ENCODE data around the gene IL25. TPM values are rescaled to one million over a fixed set of nuclear protein-coding genes. Genes with fewer than 3 reads are reported as not detected.

The IL25 gene
- total and polyA plus RNA-seq, 2 of the 8 experiments (the other 6 are each of a cell fraction or from before 2014, with no cell fraction given), result not detected

DNA sequence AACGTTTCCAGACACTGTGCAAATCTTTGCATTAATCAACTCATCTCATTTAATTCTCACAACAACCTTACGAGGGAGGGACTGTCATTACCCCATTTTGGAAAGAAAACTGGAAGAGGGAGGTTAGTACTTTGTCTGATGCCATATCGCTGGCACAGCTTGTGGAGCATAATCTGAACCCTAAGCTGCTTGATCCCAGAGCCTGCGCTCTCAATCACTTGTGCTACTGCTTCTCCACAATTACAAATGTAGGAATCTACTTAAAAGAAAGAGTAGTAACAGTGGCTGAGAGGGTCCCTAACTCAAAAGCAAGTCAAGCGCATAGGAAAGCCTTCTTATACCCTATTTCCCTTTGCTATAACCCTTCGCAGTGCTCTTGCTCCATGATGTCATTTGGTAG, 10.8 kb upstream of the IL25 start:
- Histone ChIP-seq H2AK5ac (ENCODE audit: low read depth, low read length) (no peak overlapping the region), H3K4me1 (replicated peaks in 1 of 4; ENCODE audit: control insufficient read depth in 3 of 4, insufficient read depth in 4 of 4, low read length in 3 of 4) (peaks cover 0 to 17% (median 12%) of the 10 kb centered on the region in 4 experiments; a peak in 5 of 7 replicates), H3K18ac (ENCODE audit: extremely low read depth, low read length) (no peak overlapping the region), H3K79me2 (ENCODE audit: control insufficient read depth in 1 of 2, insufficient read depth in 2 of 2, low read length in 2 of 2) (no peaks in the 10 kb centered on the region), H4K5ac (ENCODE audit: insufficient read length, low read depth, low read length) (no peak overlapping the region), H3K4ac (replicated peaks; ENCODE audit: insufficient read length, low read depth, low read length) (no peak overlapping the region), H4K91ac (replicated peaks; ENCODE audit: insufficient read length, low read length) (no peak overlapping the region), H3K27ac (ENCODE audit: low read depth, low read length) (no peak overlapping the region), H2BK20ac (ENCODE audit: low read length) (no peak overlapping the region), H3K36me3 (ENCODE audit: control insufficient read depth in 2 of 4, insufficient read depth in 4 of 4, low read length in 3 of 4) (peaks cover 0 to 18% (median 10%) of the 10 kb centered on the region in 4 experiments; a peak in 4 of 8 replicates), H3K9me3 (ENCODE audit: insufficient read depth in 2 of 2, low read depth in 1 of 2, low read length in 1 of 2) (no peaks in the 10 kb centered on the region), H2BK5ac (ENCODE audit: low read depth, low read length) (no peak overlapping the region), H2AFZ (ENCODE audit: low read length) (no peak overlapping the region), H3K4me3 (ENCODE audit: extremely low read depth in 1 of 4, insufficient read depth in 2 of 4, low read depth in 3 of 4, low read length in 4 of 4) (no peak overlapping the region), H3K79me1 (ENCODE audit: low read depth, low read length) (no peaks in the 10 kb centered on the region), H3K27me3 (replicated peaks in 1 of 4; ENCODE audit: control insufficient read depth in 3 of 4, extremely low read depth in 1 of 4, insufficient read depth in 3 of 4, low read length in 3 of 4) (no peaks in the 10 kb centered on the region; a peak in 1 of 7 replicates), H3K23ac (ENCODE audit: insufficient read length) (no peak overlapping the region), H3K4me2 (ENCODE audit: insufficient read depth in 1 of 2, low read depth in 2 of 2, low read length in 2 of 2) (no peak overlapping the region; a peak in 1 of 4 replicates), H4K8ac (ENCODE audit: extremely low read depth, insufficient read depth, low read length) (no peak overlapping the region), H4K20me1 (replicated peaks in 1 of 2; ENCODE audit: control insufficient read depth in 1 of 2, insufficient read depth in 2 of 2, low read length in 2 of 2) (peaks cover 8 to 13% of the 10 kb centered on the region in 2 experiments), H2BK15ac (ENCODE audit: low read length) (no peak overlapping the region), H3K56ac (replicated peaks; ENCODE audit: insufficient read length, low read depth, low read length) (no peak overlapping the region), H3K9ac (replicated peaks in 1 of 4; ENCODE audit: extremely low read depth in 1 of 4, low read depth in 3 of 4, low read length in 3 of 4) (no peak overlapping the region), H3K23me2 (ENCODE audit: low read depth, low read length) (peaks cover 19% of the 10 kb centered on the region; the same call in 1 of the 2 replicates), H2BK12ac (ENCODE audit: low read depth, low read length) (no peak overlapping the region), H2BK120ac (replicated peaks; ENCODE audit: low read depth, low read length) (no peak overlapping the region), H3K14ac (ENCODE audit: insufficient read length) (no peak overlapping the region)
- 89% methylated on average over 6 of the region's 6 CpGs; no CpG with 5 or more reads in 1 of the 2 experiments for WGBS, 2 experiments (ENCODE audit: extremely low coverage in 1 of 2, insufficient coverage in 1 of 2, insufficient read length in 1 of 2, insufficient replicate concordance in 2 of 2, low coverage in 1 of 2, low lambda C conversion rate in 2 of 2, missing lambda C conversion rate in 1 of 2)
- POLR2A ChIA-PET (ENCODE audit: partially characterized antibody), result interaction anchor here (0.8 to 7.1 kb wide), 4 partner anchors 10 to 40 kb away, joined by 3 to 73 read pairs (median 26); partner anchors contain the start of genes PABPN1 and SLC22A17
- DNase-seq (ENCODE audit: low read depth in 1 of 2, low spot score in 2 of 2) (no peak), FAIRE-seq (no peak)
- TF ChIP-seq SAP30 (IDR thresholded peaks at IDR 0.05; ENCODE audit: insufficient read depth, insufficient replicate concordance, low read length) (no peak), ATF3 (IDR thresholded peaks at IDR 0.05; ENCODE audit: insufficient read depth, low read depth, low read length) (no peak), USF2 (IDR thresholded peaks at IDR 0.05; ENCODE audit: low read length) (no peak), SUZ12 (IDR thresholded peaks at IDR 0.05; ENCODE audit: low read length) (no peak), RBBP5 (IDR thresholded peaks at IDR 0.05; ENCODE audit: borderline replicate concordance, low read depth, low read length) (no peak), RNF2 (IDR thresholded peaks at IDR 0.05; ENCODE audit: borderline replicate concordance, low read depth, low read length, missing control alignments, poor library complexity, severe bottlenecking) (no peak)
- CTCF ChIA-PET (ENCODE audit: partially characterized antibody), result interaction anchor here (0.8 to 20.9 kb wide), 12 partner anchors 9 to 241 kb away, joined by 3 to 333 read pairs (median 10); partner anchors contain the start of genes BCL2L2, CMTM5, IL25 and PPP1R3E

All from H1 (cell line).